Spinal cord (tissue), 10 donors: ENCODE results near the gene SELENOT. TPM values are rescaled to one million over a fixed set of nuclear protein-coding genes. Genes with fewer than 3 reads are reported as not detected.
"Not testable (repeated sequence)": the region's sequence is repeated elsewhere in the genome, so short reads cannot be mapped to it uniquely, and the experiment has no call there.

Experiments
- DNase-seq, 6 donors: peaks; one replicate each; pipeline versions ENCODE4 v3.0.0 to v3.0.0-alpha.2; 2013 to 2015; ENCODE audit warnings: low spot score in 6 of 6, low read depth in 4 of 6
- H3K27ac ChIP-seq: one replicate; pipeline ENCODE4 v1.5.1; 2013; ENCODE audit warnings: low read depth, low read length, control low read depth
- H3K27me3 ChIP-seq: one replicate; pipeline ENCODE4 v1.6.1; 2013; ENCODE audit warnings: low read length; ENCODE audit not compliant: control insufficient read depth, insufficient read depth
- H3K36me3 ChIP-seq: one replicate; pipeline ENCODE4 v1.6.1; 2013; ENCODE audit warnings: low read length; ENCODE audit not compliant: control insufficient read depth, insufficient read depth
- H3K4me1 ChIP-seq: one replicate; pipeline ENCODE4 v1.6.1; 2013; ENCODE audit warnings: low read length; ENCODE audit not compliant: control insufficient read depth, insufficient read depth
- H3K4me3 ChIP-seq: one replicate; pipeline ENCODE4 v1.5.1; 2013; ENCODE audit warnings: low read depth, low read length, control low read depth
- H3K9me3 ChIP-seq: one replicate; pipeline ENCODE4 v1.6.1; 2013; ENCODE audit warnings: low read length; ENCODE audit not compliant: control insufficient read depth, insufficient read depth
- WGBS: methylation state at CpG from one replicate; pipeline ENCODE4 v1.1.5; 2013; ENCODE audit warnings: missing lambda C conversion rate; ENCODE audit not compliant: insufficient coverage; 5-methylcytosine and 5-hydroxymethylcytosine counted together
- polyA plus RNA-seq, 2 donors: library from polyadenylated mRNA; unstranded; fragments of 120-200 nt; gene quantifications; one replicate each; pipeline ENCODE4 v1.2.1, GENCODE V29; 2013; ENCODE audit not compliant: insufficient read length in 2 of 2
- total RNA-seq, 2 donors: library from RNA; depleted of rRNA in 1 of 2; stranded (reverse); fragments of 120-200 nt in 1 of 2; fragments of >200 nt in 1 of 2; gene quantifications; one replicate each; pipeline versions ENCODE4 v1.2.3 to v1.2.4, GENCODE V29; 2013 to 2014
- donor health status: healthy.

SELENOT gene
- total and polyA plus RNA-seq, 4 donors, result 159 to 243 (median 189) TPM

- no CpG with 5 or more reads among the region's 1 CpG for WGBS
- H3K27me3 ChIP-seq, result no peaks in the 10 kb centered on the region
These were observed 20.1 kb upstream of the SELENOT start for GRCh38 chr3:150583028-150583427.

GRCh38 chr3:150588027-150588830, 14.9 kb upstream of the SELENOT start:
- H3K27ac ChIP-seq, result no peak overlapping the region
- DNase-seq, result no peak
- no peaks in the 10 kb centered on the region for H3K4me1 ChIP-seq
- peaks cover 6% of the 10 kb centered on the region for H3K36me3 ChIP-seq
- no peaks in the 10 kb centered on the region for H3K9me3 ChIP-seq
- WGBS, result 81% methylated on average over 6 of the region's 9 CpGs
- H3K4me3 ChIP-seq, result no peak overlapping the region
- H3K27me3 ChIP-seq, result no peaks in the 10 kb centered on the region

More at GRCh38 chr3:150583028-150583427, 20.1 kb upstream of the SELENOT start:
- peaks cover 9% of the 10 kb centered on the region for H3K36me3 ChIP-seq
- no peaks in the 10 kb centered on the region for H3K4me1 ChIP-seq
- H3K4me3 ChIP-seq, result no peak overlapping the region
- H3K9me3 ChIP-seq, result no peaks in the 10 kb centered on the region
- H3K27ac ChIP-seq, result no peak overlapping the region
- no peak for DNase-seq

GRCh38 chr3:150589759-150590158, 13.4 kb upstream of the SELENOT start:
- Histone ChIP-seq H3K4me3 (no peak overlapping the region), H3K36me3 (peaks cover 6% of the 10 kb centered on the region), H3K27me3 (no peaks in the 10 kb centered on the region), H3K27ac (no peak overlapping the region), H3K9me3 (no peaks in the 10 kb centered on the region), H3K4me1 (no peaks in the 10 kb centered on the region)
- no peak for DNase-seq
- WGBS, result 100% methylated on average over 1 of the region's 6 CpGs

GRCh38 chr3:150594150-150594549, 9.0 kb upstream of the SELENOT start:
- WGBS, result no CpG with 5 or more reads among the region's 4 CpGs
- no peaks in the 10 kb centered on the region for H3K36me3 ChIP-seq
- no peak for DNase-seq
- no peaks in the 10 kb centered on the region for H3K9me3 ChIP-seq
- H3K4me3 ChIP-seq, result no peak overlapping the region
- no peaks in the 10 kb centered on the region for H3K27me3 ChIP-seq
- no peak overlapping the region for H3K27ac ChIP-seq
- H3K4me1 ChIP-seq, result no peaks in the 10 kb centered on the region

GRCh38 chr3:150597646-150598045, 5.5 kb upstream of the SELENOT start:
- no peak overlapping the region for H3K27ac ChIP-seq
- H3K9me3 ChIP-seq, result no peaks in the 10 kb centered on the region
- H3K27me3 ChIP-seq, result no peaks in the 10 kb centered on the region
- no peak for DNase-seq
- WGBS, result no CpG with 5 or more reads among the region's 4 CpGs
- no peaks in the 10 kb centered on the region for H3K36me3 ChIP-seq
- H3K4me1 ChIP-seq, result peaks cover 5% of the 10 kb centered on the region
- H3K4me3 ChIP-seq, result no peak overlapping the region

GRCh38 chr3:150599611-150600297, 3.4 kb upstream of the SELENOT start:
- no peak overlapping the region for H3K4me3 ChIP-seq
- no peak overlapping the region for H3K27ac ChIP-seq
- no peaks in the 10 kb centered on the region for H3K9me3 ChIP-seq
- 0% methylated on average over 1 of the region's 4 CpGs for WGBS
- no peaks in the 10 kb centered on the region for H3K36me3 ChIP-seq
- no peaks in the 10 kb centered on the region for H3K27me3 ChIP-seq
- no peak for DNase-seq
- H3K4me1 ChIP-seq, result peaks cover 9% of the 10 kb centered on the region

- peaks cover 11% of the 10 kb centered on the region for H3K4me1 ChIP-seq
- not testable (repeated sequence) for H3K4me3 ChIP-seq, H3K27ac ChIP-seq, H3K36me3 ChIP-seq, H3K27me3 ChIP-seq, DNase-seq, H3K9me3 ChIP-seq
- WGBS, result 85% methylated on average over 2 of the region's 13 CpGs
These were observed 2.2 kb upstream of the SELENOT start for GRCh38 chr3:150600647-150601530.

- whole genome bisulfite sequencing, result 0% methylated on average over 1 of the region's 6 CpGs
- Histone ChIP-seq H3K27ac (peak overlapping the region; percentile 97), H3K36me3 (no peaks in the 10 kb centered on the region), H3K4me3 (peak overlapping the region; percentile 88), H3K27me3 (no peaks in the 10 kb centered on the region), H3K9me3 (no peaks in the 10 kb centered on the region), H3K4me1 (peaks cover 14% of the 10 kb centered on the region)
- DNase-seq, result peak in 2 of 6 donors; percentile 38 to 94
These were observed 532 bp upstream of the SELENOT start for GRCh38 chr3:150602426-150603152.

GRCh38 chr3:150603980-150604319, 829 bp downstream of the SELENOT start:
- no peaks in the 10 kb centered on the region for H3K9me3 ChIP-seq
- no peaks in the 10 kb centered on the region for H3K27me3 ChIP-seq
- peaks cover 14% of the 10 kb centered on the region for H3K4me1 ChIP-seq
- H3K36me3 ChIP-seq, result no peaks in the 10 kb centered on the region
- H3K27ac ChIP-seq, result peak overlapping the region; percentile 97
- peak in 2 of 6 donors; percentile 14 to 43 for DNase-seq
- WGBS, result 0% methylated on average over 7 of the region's 11 CpGs
- peak overlapping the region; percentile 88 for H3K4me3 ChIP-seq
